ENCODE measurements around the gene PGF. TPM values are rescaled to one million over a fixed set of nuclear protein-coding genes. Genes with fewer than 3 reads are reported as not detected.

The PGF gene
- total RNA-seq, 4 donors from 2014 or later: 7.3 to 28.1 (median 10.8) TPM

- no peaks in the 10 kb centered on the region for H3K36me3 ChIP-seq
- H3K9me3 ChIP-seq: no peaks in the 10 kb centered on the region
- H3K27ac ChIP-seq: peak overlapping the region in 1 of 4 donors; percentile 65
- no peak overlapping the region for H3K4me3 ChIP-seq
- no peaks in the 10 kb centered on the region for H3K27me3 ChIP-seq
- peaks cover 5 to 31% (median 7%) of the 10 kb centered on the region in 4 donors for H3K4me1 ChIP-seq
- no peak for DNase-seq
- no peak for TF ChIP-seq POLR2A (IDR thresholded peaks at IDR 0.05)
- no peak for TF ChIP-seq CTCF (IDR thresholded peaks at IDR 0.05)
These were observed 5.4 kb downstream of the PGF start for GRCh38 chr14:74949859-74950573.

- TF ChIP-seq POLR2A (IDR thresholded peaks at IDR 0.05): no peak
- no peak for TF ChIP-seq CTCF (IDR thresholded peaks at IDR 0.05)
- no peaks in the 10 kb centered on the region for H3K36me3 ChIP-seq
These were observed 6.2 kb downstream of the PGF start for GRCh38 chr14:74949191-74949601.

GRCh38 chr14:74948228-74949175 is 6.9 kb downstream of the PGF start:
- peak overlapping the region in 3 of 4 donors; percentile 21 to 42 (median 40) for H3K27ac ChIP-seq
- no peaks in the 10 kb centered on the region for H3K36me3 ChIP-seq
- H3K4me3 ChIP-seq: no peak overlapping the region
- H3K9me3 ChIP-seq: no peaks in the 10 kb centered on the region
- DNase-seq: no peak
- no peaks in the 10 kb centered on the region for H3K27me3 ChIP-seq
- no peak for TF ChIP-seq POLR2A (IDR thresholded peaks at IDR 0.05)
- no peak for TF ChIP-seq CTCF (IDR thresholded peaks at IDR 0.05)
- peaks cover 0 to 22% (median 3%) of the 10 kb centered on the region in 4 donors for H3K4me1 ChIP-seq

More at GRCh38 chr14:74949191-74949601, 6.2 kb downstream of the PGF start:
- H3K4me1 ChIP-seq: peaks cover 0 to 22% (median 3%) of the 10 kb centered on the region in 4 donors
- H3K9me3 ChIP-seq: no peaks in the 10 kb centered on the region
- peak overlapping the region in 1 of 4 donors; percentile 21 for H3K27ac ChIP-seq
- H3K4me3 ChIP-seq: no peak overlapping the region
- no peaks in the 10 kb centered on the region for H3K27me3 ChIP-seq
- no peak for DNase-seq

- Histone ChIP-seq H3K4me1 (peaks cover 0 to 25% (median 3%) of the 10 kb centered on the region in 4 donors), H3K4me3 (no peak overlapping the region), H3K27ac (peak overlapping the region in 3 of 4 donors; percentile 21 to 42 (median 40)), H3K27me3 (no peaks in the 10 kb centered on the region), H3K9me3 (no peaks in the 10 kb centered on the region), H3K36me3 (no peaks in the 10 kb centered on the region)
- no peak for DNase-seq
- TF ChIP-seq POLR2A (IDR thresholded peaks at IDR 0.05) (no peak), CTCF (IDR thresholded peaks at IDR 0.05) (no peak)
These were observed 7.8 kb downstream of the PGF start for GRCh38 chr14:74947353-74948227.
